ENCODE data around the gene PCDH7. TPM values are rescaled to one million over a fixed set of nuclear protein-coding genes. Genes with fewer than 3 reads are reported as not detected.

Gene PCDH7
- total RNA-seq, 1 experiment from 2014 or later = 28.6 TPM

GRCh38 chr4:30718641-30719453 is 1.3 kb upstream of the PCDH7 start:
- Histone ChIP-seq H3K36me3 (ENCODE audit: low read depth) (no peaks in the 10 kb centered on the region), H2AFZ (peak overlapping the region; percentile 94), H3K4me1 (replicated peaks; ENCODE audit: insufficient read depth) (peaks cover 9% of the 10 kb centered on the region), H3K27ac (peak overlapping the region; percentile 60), H4K20me1 (ENCODE audit: insufficient read depth) (no peaks in the 10 kb centered on the region), H3K4me3 (peak overlapping the region; percentile 64), H3K27me3 (ENCODE audit: insufficient read depth, low read depth) (no peaks in the 10 kb centered on the region), H3K4me2 (peak overlapping the region; percentile 99), H3K9me2 (ENCODE audit: insufficient read depth) (no peaks in the 10 kb centered on the region), H3F3A (ENCODE audit: insufficient read depth, low read depth) (peaks cover 12% of the 10 kb centered on the region), H3K9me3 (ENCODE audit: insufficient read depth, low read depth) (no peaks in the 10 kb centered on the region), H3K79me2 (ENCODE audit: low read depth) (peaks cover 31% of the 10 kb centered on the region)
- no TSS peak for BruUV-seq (replicated peaks)
- TF ChIP-seq EZH2 (IDR thresholded peaks at IDR 0.05; ENCODE audit: low read depth) (no peak), CTCF (conservative IDR thresholded peaks at IDR 0.05) (peak; percentile 48; the same call in 1 of the 2 replicates)
- intact Hi-C loops (cut with micrococcal nuclease; ENCODE audit: unreplicated experiment) = loop anchor here (2.0 to 10.0 kb wide), 7 partner anchors 103 to 1423 kb away; no protein-coding TSS in a partner anchor
- DNase-seq = no peak
- ChIA-PET CTCF (interaction anchor here (0.6 to 0.8 kb wide), 6 partner anchors 51 to 1069 kb away, joined by 3 to 12 read pairs (median 4); no protein-coding TSS in a partner anchor), POLR2A (ENCODE audit: unreplicated experiment) (interaction anchor here (0.5 to 1.0 kb wide), 9 partner anchors 8 to 1279 kb away, joined by 3 to 11 read pairs (median 7); no protein-coding TSS in a partner anchor)

DNA sequence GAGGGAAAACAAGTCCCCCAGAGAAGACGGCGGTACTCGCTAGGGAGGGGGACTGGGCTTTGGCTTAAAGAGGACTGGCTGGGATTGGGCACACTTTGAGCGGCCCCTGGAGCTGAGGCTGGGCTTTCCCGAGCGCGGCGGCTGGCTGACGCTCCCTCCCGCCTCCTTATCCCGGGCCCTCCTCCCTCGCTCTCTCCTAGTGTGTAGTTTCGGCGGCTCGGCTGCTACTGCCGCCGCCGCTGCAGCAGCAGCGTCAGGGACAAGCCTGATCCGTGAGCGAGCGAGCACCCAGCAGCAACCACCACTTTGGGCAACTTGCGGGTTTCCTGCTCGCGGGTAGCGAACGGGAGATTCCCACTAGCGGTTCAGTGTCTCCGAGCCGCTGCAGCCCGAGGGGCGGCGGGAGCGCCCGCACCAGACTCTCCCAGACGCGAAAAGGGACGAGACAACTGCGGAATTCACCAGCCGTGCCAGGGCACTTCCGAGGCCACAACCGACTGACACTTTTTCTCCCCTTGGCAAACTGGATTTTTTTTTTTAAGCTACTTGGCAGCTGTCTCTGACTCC is 632 bp upstream of the PCDH7 start:
- BruUV-seq (replicated peaks) = TSS peak; percentile 64
- ChIA-PET POLR2A (ENCODE audit: unreplicated experiment) (interaction anchor here (0.6 to 1.1 kb wide), 8 partner anchors 37 to 371 kb away, joined by 3 to 36 read pairs (median 9); no protein-coding TSS in a partner anchor), CTCF (interaction anchor here (0.6 to 0.8 kb wide), 5 partner anchors 93 to 1069 kb away, joined by 3 to 12 read pairs (median 4); no protein-coding TSS in a partner anchor)
- Histone ChIP-seq H3K27me3 (ENCODE audit: insufficient read depth, low read depth) (no peaks in the 10 kb centered on the region), H3K4me1 (replicated peaks; ENCODE audit: insufficient read depth) (peaks cover 16% of the 10 kb centered on the region), H3K27ac (peak overlapping the region; percentile 60), H3K79me2 (ENCODE audit: low read depth) (peaks cover 38% of the 10 kb centered on the region), H3K4me3 (peak overlapping the region; percentile 64), H3K4me2 (peak overlapping the region; percentile 99), H3K9me3 (ENCODE audit: insufficient read depth, low read depth) (no peaks in the 10 kb centered on the region), H2AFZ (peak overlapping the region; percentile 94), H3K9me2 (ENCODE audit: insufficient read depth) (no peaks in the 10 kb centered on the region), H4K20me1 (ENCODE audit: insufficient read depth) (0 out of 2 replicates have a peak, but pooled peaks cover under 1% of the 10 kb centered on the region), H3F3A (ENCODE audit: insufficient read depth, low read depth) (peaks cover 12% of the 10 kb centered on the region), H3K36me3 (ENCODE audit: low read depth) (no peaks in the 10 kb centered on the region)
- intact Hi-C loops (cut with micrococcal nuclease; ENCODE audit: unreplicated experiment) = loop anchor here (1.0 to 10.0 kb wide), 9 partner anchors 37 to 1423 kb away; no protein-coding TSS in a partner anchor
- DNase-seq = peak; percentile 53 to 55
- TF ChIP-seq CTCF (conservative IDR thresholded peaks at IDR 0.05) (no peak), EZH2 (IDR thresholded peaks at IDR 0.05; ENCODE audit: low read depth) (no peak)

DNA sequence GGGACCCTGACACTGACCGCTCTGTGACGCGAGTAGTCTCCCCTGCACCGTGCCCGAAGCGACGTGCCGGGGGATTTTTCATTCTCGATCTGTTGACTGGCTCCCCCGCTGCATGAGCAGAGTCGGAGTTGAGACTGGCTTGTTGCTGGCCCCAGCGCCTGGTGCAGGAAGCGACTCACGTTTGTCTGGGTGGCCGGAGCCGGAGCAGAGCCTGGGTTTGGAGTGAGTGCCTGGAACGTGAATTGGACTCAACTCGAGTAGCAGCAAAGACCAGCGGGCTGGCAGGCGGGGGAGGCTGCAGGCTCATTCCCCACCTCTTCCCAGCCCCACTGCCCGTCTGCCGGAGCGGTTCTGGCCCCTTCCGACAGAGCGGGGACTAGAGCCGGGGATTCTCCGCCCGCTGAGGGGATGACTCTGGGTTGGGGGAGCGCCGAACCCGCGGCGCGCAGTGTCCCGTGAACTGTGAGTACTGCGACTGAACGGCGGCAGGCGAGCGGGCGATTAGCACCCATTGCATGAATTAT is 554 bp downstream of the PCDH7 start:
- H3K9me3 ChIP-seq (ENCODE audit: insufficient read depth, low read depth) = no peaks in the 10 kb centered on the region
- BruUV-seq (replicated peaks) = TSS peak; percentile 61
- H3K36me3 ChIP-seq (ENCODE audit: low read depth) = no peaks in the 10 kb centered on the region
- peaks cover 48% of the 10 kb centered on the region for H3K79me2 ChIP-seq (ENCODE audit: low read depth)
- H3K4me3 ChIP-seq = peak overlapping the region; percentile 64
- peak overlapping the region; percentile 60 for H3K27ac ChIP-seq
- no peaks in the 10 kb centered on the region for H3K9me2 ChIP-seq (ENCODE audit: insufficient read depth)
- peak overlapping the region; percentile 99 for H3K4me2 ChIP-seq
- no peaks in the 10 kb centered on the region for H3K27me3 ChIP-seq (ENCODE audit: insufficient read depth, low read depth)
- H3F3A ChIP-seq (ENCODE audit: insufficient read depth, low read depth) = peaks cover 14% of the 10 kb centered on the region
- peaks cover 18% of the 10 kb centered on the region for H3K4me1 ChIP-seq (replicated peaks; ENCODE audit: insufficient read depth)
- TF ChIP-seq CTCF (conservative IDR thresholded peaks at IDR 0.05) (no peak), EZH2 (IDR thresholded peaks at IDR 0.05; ENCODE audit: low read depth) (no peak)
- intact Hi-C loops (cut with micrococcal nuclease; ENCODE audit: unreplicated experiment) = loop anchor here (1.0 to 2.0 kb wide), 3 partner anchors 36 to 325 kb away; no protein-coding TSS in a partner anchor
- H2AFZ ChIP-seq = peak overlapping the region; percentile 94
- H4K20me1 ChIP-seq (ENCODE audit: insufficient read depth) = peaks cover 12% of the 10 kb centered on the region
- POLR2A ChIA-PET (ENCODE audit: unreplicated experiment) = interaction anchor here (0.8 to 1.1 kb wide), 2 partner anchors 36 to 146 kb away, joined by 3 to 36 read pairs; no protein-coding TSS in a partner anchor
- CTCF ChIA-PET = interaction anchor here (0.6 kb wide), 1 partner anchor 33 kb away, joined by 3 read pairs; no protein-coding TSS in a partner anchor
- DNase-seq = peak in 1 of 2 experiments; percentile 41
